HUES64 (cell line): ENCODE results near the gene DPT.

ENCODE experiments used
- H3K27ac ChIP-seq: 2 replicates; pipeline ENCODE4 v1.7.0; 2013; ENCODE audit warnings: low read depth, low read length, inconsistent platforms
- H3K27me3 ChIP-seq: 2 replicates; pipeline ENCODE4 v1.6.1; 2013; ENCODE audit warnings: mild to moderate bottlenecking, low read length; ENCODE audit not compliant: insufficient read depth
- H3K36me3 ChIP-seq: 2 replicates; pipeline ENCODE4 v1.6.1; 2013; ENCODE audit warnings: mild to moderate bottlenecking, low read length; ENCODE audit not compliant: insufficient read depth
- H3K4me1 ChIP-seq: 2 replicates; pipeline ENCODE4 v1.6.1; 2013; ENCODE audit warnings: mild to moderate bottlenecking, low read length, moderate library complexity; ENCODE audit not compliant: insufficient read depth
- H3K4me3 ChIP-seq: 2 replicates; pipeline ENCODE4 v1.5.1; 2013; ENCODE audit warnings: mild to moderate bottlenecking, low read length, moderate library complexity
- H3K9ac ChIP-seq: 2 replicates; pipeline ENCODE4 v1.6.1; 2013; ENCODE audit warnings: mild to moderate bottlenecking, low read depth, low read length
- H3K9me3 ChIP-seq: 2 replicates; pipeline ENCODE4 v1.6.1; 2013; ENCODE audit warnings: low read depth, low read length; ENCODE audit not compliant: insufficient read depth
- WGBS: fragments of 150-250, 120-280 bp; methylation state at CpG from one replicate; pipeline ENCODE4 v1.1.7; 2013; ENCODE audit warnings: missing lambda C conversion rate; 5-methylcytosine and 5-hydroxymethylcytosine counted together

Gene DPT

DNA sequence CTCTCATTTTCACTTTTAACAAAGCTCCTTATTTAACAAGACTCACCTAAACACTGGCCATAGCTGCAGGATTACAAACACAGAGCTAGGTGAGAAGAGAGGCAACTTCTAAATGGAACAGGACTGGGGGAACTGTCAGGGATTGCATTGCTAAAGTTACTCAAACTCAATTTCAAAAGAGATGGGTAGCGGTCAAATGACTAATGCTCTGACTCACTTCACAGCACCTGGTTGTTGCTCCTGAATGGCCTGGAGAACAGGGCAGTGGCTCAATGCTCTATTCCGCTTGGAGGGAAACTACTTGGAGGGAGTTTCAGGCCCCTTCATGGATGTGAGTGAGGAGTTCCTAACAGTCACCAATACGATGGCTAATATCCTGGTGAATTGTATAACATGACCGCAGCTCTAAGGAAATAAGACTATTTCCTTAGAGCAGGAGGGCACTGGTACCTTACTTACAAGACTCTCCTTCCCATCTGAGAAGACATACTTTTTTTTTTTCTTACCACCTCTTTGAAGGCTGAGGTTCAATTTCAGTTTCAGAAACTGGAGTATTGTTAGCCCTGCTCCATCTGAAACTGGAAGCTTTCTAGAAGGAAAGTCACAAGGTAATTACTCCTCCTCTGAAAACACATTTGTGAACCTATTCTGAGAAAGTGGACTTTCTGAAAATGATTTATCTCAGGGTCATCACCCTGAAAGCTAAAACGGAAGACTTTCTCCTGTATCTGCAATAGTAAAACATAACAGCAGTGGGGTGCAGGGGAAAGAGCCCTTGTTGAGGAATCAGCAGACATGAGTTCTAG, 9.5 kb downstream of the DPT start:
- no peak overlapping the region for H3K27ac ChIP-seq
- H3K4me3 ChIP-seq, result no peak overlapping the region
- H3K9me3 ChIP-seq, result no peaks in the 10 kb centered on the region
- no peak overlapping the region for H3K9ac ChIP-seq
- H3K27me3 ChIP-seq, result no peaks in the 10 kb centered on the region
- H3K36me3 ChIP-seq, result no peaks in the 10 kb centered on the region
- H3K4me1 ChIP-seq, result no peaks in the 10 kb centered on the region; the same call in 1 of the 2 replicates
- 89% methylated on average over 5 of the region's 5 CpGs for WGBS

GRCh38 chr1:168717906-168718891, 10.8 kb downstream of the DPT start:
- WGBS, result 92% methylated on average over 8 of the region's 10 CpGs
- H3K27ac ChIP-seq, result no peak overlapping the region
- H3K9me3 ChIP-seq, result no peaks in the 10 kb centered on the region
- no peak overlapping the region for H3K9ac ChIP-seq
- no peaks in the 10 kb centered on the region for H3K36me3 ChIP-seq
- H3K4me3 ChIP-seq, result no peak overlapping the region
- H3K4me1 ChIP-seq, result no peaks in the 10 kb centered on the region; the same call in 1 of the 2 replicates
- no peaks in the 10 kb centered on the region for H3K27me3 ChIP-seq

DNA sequence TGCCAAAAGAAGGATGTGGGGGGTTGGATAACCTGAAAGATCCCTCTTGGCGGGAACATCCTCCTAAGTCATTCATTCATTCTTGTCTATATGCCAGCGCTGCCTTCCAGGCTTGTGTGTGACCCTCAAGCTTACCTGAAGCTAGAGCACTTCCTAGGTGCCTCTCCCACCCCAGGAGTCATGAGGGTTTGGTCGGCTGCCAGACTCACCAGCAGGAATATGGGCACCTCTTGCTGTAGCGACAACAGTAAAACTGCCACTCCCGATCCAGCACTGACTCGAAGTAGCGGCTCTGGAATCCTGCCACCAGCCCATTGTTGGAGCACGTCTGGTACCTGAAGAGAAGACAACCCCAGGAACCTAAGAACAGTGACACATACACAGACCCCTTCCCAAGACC, 15.0 kb downstream of the DPT start:
- no peaks in the 10 kb centered on the region for H3K27me3 ChIP-seq
- no peaks in the 10 kb centered on the region for H3K9me3 ChIP-seq
- no peak overlapping the region for H3K4me3 ChIP-seq
- H3K36me3 ChIP-seq, result no peaks in the 10 kb centered on the region
- no peaks in the 10 kb centered on the region; the same call in 1 of the 2 replicates for H3K4me1 ChIP-seq
- H3K27ac ChIP-seq, result no peak overlapping the region
- 94% methylated on average over 8 of the region's 8 CpGs for WGBS
- H3K9ac ChIP-seq, result no peak overlapping the region

DNA sequence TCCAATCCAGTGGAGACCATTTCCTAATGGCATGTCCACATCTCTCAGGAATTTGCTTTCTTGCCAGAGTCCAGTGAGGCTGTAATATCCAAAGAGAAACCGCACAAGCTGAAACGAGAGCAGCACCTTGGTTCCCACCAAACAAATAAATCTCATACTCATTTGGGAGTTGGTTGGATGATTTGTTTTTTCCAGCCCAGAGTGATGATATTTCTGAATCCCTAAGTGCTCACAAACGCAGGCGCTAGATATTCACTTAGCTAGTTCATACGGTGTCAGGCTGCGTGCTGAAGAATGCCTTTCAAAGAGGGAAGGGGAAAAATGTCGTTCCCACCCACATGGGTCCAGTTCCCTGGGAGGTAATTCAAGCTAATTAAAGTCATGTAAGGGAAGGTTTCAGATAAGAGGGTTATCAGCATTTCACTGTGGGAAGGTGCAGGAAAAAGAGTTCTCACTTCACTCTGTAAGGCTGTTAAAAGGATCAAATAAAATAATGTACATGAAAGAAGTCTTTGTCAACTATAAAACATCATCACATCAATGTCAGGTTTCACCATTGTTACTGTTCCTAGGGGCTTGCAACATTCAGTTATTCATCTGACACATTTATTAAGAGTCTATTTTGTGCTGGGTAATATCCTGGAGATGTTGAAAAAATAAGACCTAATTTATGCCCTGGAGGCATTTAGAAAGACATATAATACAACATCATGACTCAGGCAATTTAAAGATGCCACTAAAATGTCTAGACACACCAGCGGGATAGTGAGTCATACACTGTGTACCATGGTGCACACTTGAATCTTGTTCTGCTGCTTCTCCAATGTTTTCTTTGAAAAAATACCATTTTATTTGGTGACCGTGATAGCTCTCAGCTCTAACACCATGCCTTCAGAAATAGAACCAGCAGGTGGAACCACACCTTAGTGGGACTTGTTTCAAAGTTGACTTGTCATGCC, 19.3 kb downstream of the DPT start:
- Histone ChIP-seq H3K4me3 (no peak overlapping the region), H3K27me3 (no peaks in the 10 kb centered on the region), H3K4me1 (no peaks in the 10 kb centered on the region), H3K9ac (no peak overlapping the region), H3K27ac (no peak overlapping the region), H3K36me3 (no peaks in the 10 kb centered on the region), H3K9me3 (no peaks in the 10 kb centered on the region)
- WGBS, result 77% methylated on average over 8 of the region's 9 CpGs

- Histone ChIP-seq H3K9ac (no peak overlapping the region), H3K27me3 (no peaks in the 10 kb centered on the region), H3K9me3 (no peaks in the 10 kb centered on the region), H3K27ac (no peak overlapping the region), H3K36me3 (no peaks in the 10 kb centered on the region), H3K4me3 (no peak overlapping the region), H3K4me1 (no peaks in the 10 kb centered on the region)
- WGBS, result 94% methylated on average over 1 of the region's 1 CpG
These were observed 20.2 kb downstream of the DPT start for GRCh38 chr1:168708698-168709404.

GRCh38 chr1:168706391-168706992, 22.5 kb downstream of the DPT start:
- Histone ChIP-seq H3K27ac (no peak overlapping the region), H3K9me3 (no peaks in the 10 kb centered on the region), H3K27me3 (no peaks in the 10 kb centered on the region), H3K36me3 (no peaks in the 10 kb centered on the region), H3K4me3 (no peak overlapping the region), H3K4me1 (no peaks in the 10 kb centered on the region), H3K9ac (no peak overlapping the region)
- WGBS, result 92% methylated on average over 3 of the region's 3 CpGs

DNA sequence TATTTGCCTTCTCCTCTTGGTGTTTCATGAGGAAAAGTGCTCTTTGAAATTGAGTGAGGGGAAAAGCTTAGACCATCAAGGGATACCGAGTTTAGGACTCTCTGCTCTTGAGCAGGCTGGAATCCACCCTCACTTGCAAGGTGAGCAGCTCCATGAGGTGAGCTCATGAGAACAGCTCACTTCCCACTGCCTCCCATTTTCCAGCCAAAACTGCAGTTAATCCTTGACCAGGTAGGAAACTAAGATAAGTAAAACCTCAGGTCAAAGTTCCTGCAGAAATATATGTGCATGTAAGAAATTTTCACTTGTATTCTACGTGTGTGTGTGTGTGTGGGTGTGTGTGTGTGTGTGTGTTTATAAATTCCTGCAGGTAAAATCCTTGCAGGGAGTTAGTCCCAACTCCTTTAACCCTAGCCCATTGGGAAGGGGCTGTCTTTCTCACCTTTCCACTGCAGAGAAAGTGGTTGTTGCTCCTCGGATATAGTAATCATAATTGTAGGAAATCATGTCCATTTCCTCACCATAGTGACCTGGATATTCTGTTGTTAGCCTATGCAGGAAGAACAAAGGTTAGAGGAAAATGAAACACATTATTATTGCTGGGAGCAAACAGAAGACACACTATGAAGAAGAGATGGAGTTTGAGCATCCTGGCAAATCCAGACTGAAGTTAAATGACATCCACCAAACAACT, 28.3 kb downstream of the DPT start:
- H3K4me1 ChIP-seq, result no peaks in the 10 kb centered on the region
- H3K36me3 ChIP-seq, result no peaks in the 10 kb centered on the region
- no peak overlapping the region for H3K9ac ChIP-seq
- no peaks in the 10 kb centered on the region for H3K27me3 ChIP-seq
- H3K4me3 ChIP-seq, result no peak overlapping the region
- H3K9me3 ChIP-seq, result no peaks in the 10 kb centered on the region
- no peak overlapping the region for H3K27ac ChIP-seq
- WGBS, result 91% methylated on average over 2 of the region's 3 CpGs

DNA sequence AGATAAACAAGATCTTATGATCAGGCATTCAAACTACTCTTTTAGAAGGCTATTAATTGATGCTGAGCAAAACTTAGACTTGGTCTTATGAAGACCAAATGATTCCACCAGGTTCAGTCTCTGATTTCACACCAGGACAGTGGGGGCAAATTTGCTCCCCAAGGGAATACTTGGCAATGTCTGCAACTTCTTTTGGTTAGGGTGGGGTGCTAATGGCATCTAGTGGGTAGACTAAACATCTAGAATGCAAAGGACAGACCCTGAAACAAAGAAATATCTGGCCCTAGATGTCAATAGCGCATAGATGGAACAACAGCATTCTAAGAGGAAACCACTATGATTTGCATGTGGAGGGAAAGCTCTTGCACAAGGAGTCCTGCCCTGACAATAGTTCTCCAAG, 30.6 kb downstream of the DPT start:
- Histone ChIP-seq H3K27me3 (no peaks in the 10 kb centered on the region), H3K27ac (no peak overlapping the region), H3K4me1 (no peaks in the 10 kb centered on the region), H3K9ac (no peak overlapping the region), H3K4me3 (no peak overlapping the region), H3K9me3 (no peaks in the 10 kb centered on the region), H3K36me3 (no peaks in the 10 kb centered on the region)
- whole genome bisulfite sequencing, result 49% methylated on average over 1 of the region's 1 CpG

DNA sequence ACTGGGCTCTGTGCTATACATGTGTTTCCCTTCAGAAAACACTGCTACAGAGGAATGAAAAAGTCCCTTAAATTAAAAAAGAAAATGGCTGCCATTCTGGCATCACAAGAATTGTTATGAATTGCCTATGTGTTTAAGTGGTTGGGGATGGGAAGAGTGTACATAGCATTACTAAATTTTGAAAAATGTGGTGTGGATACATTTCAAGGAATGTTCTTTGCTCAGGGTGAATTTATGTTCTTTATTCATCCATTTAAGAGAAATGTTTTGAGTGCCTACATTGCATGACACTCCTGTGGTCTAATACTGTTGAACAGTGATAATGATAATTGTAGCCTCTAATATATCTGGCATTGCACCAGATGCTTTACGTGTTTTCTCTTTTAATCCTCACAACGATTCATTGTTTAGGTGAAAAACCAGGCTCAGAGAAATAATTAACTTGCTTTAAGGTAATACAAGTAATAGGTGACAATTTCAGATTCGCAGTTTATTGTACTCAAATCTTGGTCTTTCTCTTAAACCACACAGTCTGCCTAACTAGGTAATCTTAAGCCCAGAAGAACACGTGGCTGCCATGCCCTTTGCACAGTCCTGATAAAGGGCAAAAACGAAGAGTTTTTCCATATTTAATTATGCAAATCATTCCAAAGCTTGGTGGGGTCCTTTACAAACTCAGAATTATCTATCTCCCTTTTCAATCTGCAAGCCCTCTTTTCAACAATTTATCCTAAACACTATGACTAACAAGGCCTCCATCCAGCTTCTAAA, 31.5 kb downstream of the DPT start:
- no peaks in the 10 kb centered on the region for H3K36me3 ChIP-seq
- no peaks in the 10 kb centered on the region for H3K9me3 ChIP-seq
- no peak overlapping the region for H3K27ac ChIP-seq
- H3K4me3 ChIP-seq, result no peak overlapping the region
- no peaks in the 10 kb centered on the region for H3K4me1 ChIP-seq
- no peak overlapping the region for H3K9ac ChIP-seq
- no peaks in the 10 kb centered on the region for H3K27me3 ChIP-seq
- 89% methylated on average over 5 of the region's 5 CpGs for WGBS
